DND-41 (cell line): ENCODE data around the gene CCDC69.

Source experiments
- CTCF ChIP-seq: IDR thresholded peaks from 2 replicates; pipeline ENCODE4 v1.5.1; 2012; ENCODE audit warnings: borderline replicate concordance, low read length, moderate library complexity, mild to moderate bottlenecking; ENCODE audit not compliant: poor library complexity, severe bottlenecking; ENCODE audit errors: extremely low read depth
- EZH2 ChIP-seq: IDR thresholded peaks from 3 replicates; pipeline ENCODE4 v1.6.1; 2012; ENCODE audit warnings: borderline replicate concordance, low read depth, mild to moderate bottlenecking, moderate library complexity, low read length, inconsistent platforms; ENCODE audit not compliant: severe bottlenecking

GRCh38 chr5:151252762-151253604, 29.1 kb upstream of the CCDC69 start, which contains the start of gene GM2A:
- no peak for TF ChIP-seq EZH2
- TF ChIP-seq CTCF, result no peak
